ENCODE results near the gene CARS2. TPM values are rescaled to one million over a fixed set of nuclear protein-coding genes. Genes with fewer than 3 reads are reported as not detected.

The CARS2 gene
- total RNA-seq, 4 donors from 2014 or later, result 33.9 to 64.7 (median 51.8) TPM

DNA sequence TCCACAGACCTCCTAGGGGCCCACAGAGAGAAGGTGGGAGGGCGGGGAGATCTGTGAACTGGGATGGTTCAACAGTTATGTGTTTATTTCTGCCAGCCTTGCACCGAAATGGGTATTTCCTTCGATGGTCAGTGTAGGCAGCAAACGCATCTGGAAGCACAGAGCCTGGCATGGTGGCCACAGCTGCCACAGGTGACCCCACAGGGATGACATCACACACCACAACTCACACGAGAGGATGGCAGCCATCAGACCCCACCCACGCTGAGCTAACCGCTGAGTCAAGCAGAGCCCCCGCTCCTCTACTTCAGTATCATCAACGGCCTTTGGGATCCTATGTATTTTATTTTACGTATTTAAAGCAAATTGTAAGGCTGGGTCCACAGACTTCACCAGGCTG lies 53.2 kb downstream of the CARS2 start:
- WGBS, 2 donors, result 92 to 95% methylated on average over 10 of the region's 10 CpGs
- DNase-seq (ENCODE audit: low spot score in 2 of 2), result no peak
- intact Hi-C loops (cut with DNase I; ENCODE audit: low total_unique reads), result no loop called here
- H3K4me3 ChIP-seq (ENCODE audit: low read depth, poor library complexity, severe bottlenecking), result no peak overlapping the region
- TF ChIP-seq POLR2A (IDR thresholded peaks at IDR 0.05) (no peak), CTCF (IDR thresholded peaks at IDR 0.05) (no peak)

- no peak overlapping the region for H3K4me3 ChIP-seq (ENCODE audit: low read depth, poor library complexity, severe bottlenecking)
- TF ChIP-seq POLR2A (IDR thresholded peaks at IDR 0.05) (no peak), CTCF (IDR thresholded peaks at IDR 0.05) (no peak)
- WGBS, 2 donors, result 87 to 90% methylated on average over 10 of the region's 10 CpGs
- no peak for DNase-seq (ENCODE audit: low spot score in 2 of 2)
- intact Hi-C loops (cut with DNase I; ENCODE audit: low total_unique reads), result no loop called here
These were observed 53.6 kb downstream of the CARS2 start for GRCh38 chr13:110652231-110652730.

DNA sequence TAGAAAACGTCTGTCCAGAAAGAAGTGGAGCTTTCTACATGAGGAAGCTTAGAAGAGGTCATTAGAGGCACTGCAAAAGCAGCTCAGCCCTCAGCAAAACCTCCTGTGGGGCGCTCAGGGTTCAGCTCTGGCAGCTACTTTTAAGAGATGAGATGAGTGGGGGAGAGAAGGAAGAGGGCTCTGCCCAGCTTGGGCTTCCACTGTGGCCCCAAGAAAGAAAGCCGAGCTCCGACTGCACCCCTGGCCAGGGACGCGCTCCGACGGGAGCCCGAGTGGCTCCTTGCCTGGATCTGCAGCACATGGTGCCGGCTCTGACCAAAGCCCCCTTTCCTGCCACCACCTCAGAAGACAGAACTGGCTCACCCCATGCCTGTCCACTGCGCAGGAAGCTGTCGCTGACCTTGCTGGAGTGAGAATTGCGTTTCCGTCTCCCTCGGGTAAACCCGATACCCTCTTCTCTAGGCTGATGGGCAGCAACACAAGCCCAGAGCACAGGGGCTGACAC lies 54.1 kb downstream of the CARS2 start:
- intact Hi-C loops (cut with DNase I; ENCODE audit: low total_unique reads), result no loop called here
- 94% methylated on average over 15 to 16 of the region's 16 CpGs for WGBS, 2 donors
- no peak for TF ChIP-seq POLR2A (IDR thresholded peaks at IDR 0.05)
- no peak for TF ChIP-seq CTCF (IDR thresholded peaks at IDR 0.05)
- DNase-seq (ENCODE audit: low spot score in 2 of 2), result no peak
- H3K4me3 ChIP-seq (ENCODE audit: low read depth, poor library complexity, severe bottlenecking), result no peak overlapping the region

- H3K4me3 ChIP-seq (ENCODE audit: low read depth, poor library complexity, severe bottlenecking), result no peak overlapping the region
- TF ChIP-seq CTCF (IDR thresholded peaks at IDR 0.05) (no peak), POLR2A (IDR thresholded peaks at IDR 0.05) (no peak)
- no peak for DNase-seq (ENCODE audit: low spot score in 2 of 2)
- WGBS, 2 donors, result 93 to 95% methylated on average over 14 of the region's 14 CpGs
- intact Hi-C loops (cut with DNase I; ENCODE audit: low total_unique reads), result no loop called here
These were observed 54.6 kb downstream of the CARS2 start for GRCh38 chr13:110651271-110651670.

GRCh38 chr13:110650436-110650835 lies 55.5 kb downstream of the CARS2 start:
- intact Hi-C loops (cut with DNase I; ENCODE audit: low total_unique reads), result no loop called here
- no peak overlapping the region for H3K4me3 ChIP-seq (ENCODE audit: low read depth, poor library complexity, severe bottlenecking)
- DNase-seq (ENCODE audit: low spot score in 2 of 2), result peak in 1 of 2 donors; percentile 59
- TF ChIP-seq POLR2A (IDR thresholded peaks at IDR 0.05), result no peak
- TF ChIP-seq CTCF (IDR thresholded peaks at IDR 0.05), result no peak
- WGBS, 2 donors, result 87 to 89% methylated on average over 13 to 14 of the region's 14 CpGs

GRCh38 chr13:110649551-110649950 lies 56.4 kb downstream of the CARS2 start:
- H3K4me3 ChIP-seq (ENCODE audit: low read depth, poor library complexity, severe bottlenecking), result no peak overlapping the region
- intact Hi-C loops (cut with DNase I; ENCODE audit: low total_unique reads), result no loop called here
- no peak for DNase-seq (ENCODE audit: low spot score in 2 of 2)
- WGBS, 2 donors, result 88 to 89% methylated on average over 7 of the region's 7 CpGs
- no peak for TF ChIP-seq POLR2A (IDR thresholded peaks at IDR 0.05)
- no peak for TF ChIP-seq CTCF (IDR thresholded peaks at IDR 0.05)
